Measurements from ENCODE around the gene RANBP17.

RANBP17 gene

DNA sequence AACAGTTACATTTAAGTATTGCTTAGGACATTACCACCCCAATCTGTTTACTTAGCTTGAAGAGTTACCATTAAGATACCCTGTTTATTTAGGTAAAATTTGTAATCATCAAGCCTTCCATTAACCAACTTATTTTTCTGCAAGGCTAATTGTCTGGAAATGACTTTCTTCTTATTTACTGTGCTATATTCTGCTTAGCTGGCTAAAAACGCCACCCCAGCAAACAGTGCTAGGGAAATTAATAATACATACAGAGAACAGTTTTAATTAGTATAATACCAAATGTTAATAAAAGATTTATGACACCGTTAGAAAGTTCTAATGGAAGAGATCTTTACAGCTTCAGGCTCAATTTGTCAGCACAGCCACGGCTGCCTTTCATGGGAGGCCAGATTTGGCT is 461.2 kb downstream of the RANBP17 start:
- no peak for DNase-seq

DNA sequence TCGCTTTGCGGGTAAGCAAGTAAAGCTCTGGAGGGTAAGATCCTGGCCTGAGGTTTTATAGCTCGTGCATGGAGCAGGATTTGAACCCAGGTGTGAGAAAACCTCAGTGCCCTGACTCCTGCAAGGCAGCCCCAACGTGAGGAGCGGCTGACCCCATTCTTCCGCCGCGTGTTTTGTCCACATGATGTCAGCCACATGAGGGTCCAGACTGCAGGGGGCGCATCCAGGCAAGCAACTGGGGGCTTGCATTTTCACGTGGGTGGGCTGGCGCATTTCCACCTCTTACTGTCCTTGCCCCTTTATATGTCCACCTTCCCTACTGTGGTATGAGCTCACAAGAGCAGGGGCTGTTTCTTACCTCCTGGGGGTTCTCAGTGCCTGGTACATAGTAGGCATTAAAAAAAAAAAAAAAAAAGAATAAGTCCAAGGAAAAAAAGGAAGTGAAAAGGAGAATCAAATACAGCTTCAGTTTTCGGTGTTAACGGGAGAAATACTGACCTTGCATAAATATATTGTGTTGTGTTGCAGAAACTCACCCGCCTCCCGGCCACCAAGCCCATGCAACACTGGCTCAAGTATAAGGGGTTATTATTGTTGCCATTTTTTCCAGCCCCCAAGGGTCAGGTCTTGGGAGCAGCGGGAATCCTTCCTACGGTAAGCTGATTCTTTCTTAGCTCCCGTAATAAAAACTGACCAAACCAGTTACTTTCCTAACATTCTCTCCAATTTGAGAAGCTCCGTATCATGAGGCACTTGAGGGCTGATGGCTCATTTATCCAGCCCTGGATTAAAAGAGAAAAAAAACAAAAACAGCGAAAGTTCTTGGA is 462.2 kb downstream of the RANBP17 start:
- no peak for DNase-seq

DNA sequence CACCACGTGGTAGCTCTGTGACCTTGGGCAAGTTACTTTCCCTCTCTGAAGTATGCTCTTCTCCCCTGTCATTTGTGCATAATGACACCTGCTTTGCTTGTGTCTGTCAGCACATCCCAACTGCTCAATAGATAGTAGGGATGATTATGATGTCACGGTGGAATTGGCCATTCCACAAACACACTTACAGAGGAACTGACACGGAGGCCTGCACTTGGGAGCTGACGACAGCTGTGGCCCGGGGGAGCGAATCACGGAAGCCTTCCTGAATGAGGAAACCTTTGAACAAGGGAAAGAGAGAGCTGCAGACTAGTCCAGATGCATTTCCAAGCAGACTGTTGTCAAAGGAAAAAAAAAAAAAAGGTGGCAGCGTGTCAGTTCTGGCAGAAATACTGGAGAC is 468.2 kb downstream of the RANBP17 start:
- DNase-seq, result no peak

DNA sequence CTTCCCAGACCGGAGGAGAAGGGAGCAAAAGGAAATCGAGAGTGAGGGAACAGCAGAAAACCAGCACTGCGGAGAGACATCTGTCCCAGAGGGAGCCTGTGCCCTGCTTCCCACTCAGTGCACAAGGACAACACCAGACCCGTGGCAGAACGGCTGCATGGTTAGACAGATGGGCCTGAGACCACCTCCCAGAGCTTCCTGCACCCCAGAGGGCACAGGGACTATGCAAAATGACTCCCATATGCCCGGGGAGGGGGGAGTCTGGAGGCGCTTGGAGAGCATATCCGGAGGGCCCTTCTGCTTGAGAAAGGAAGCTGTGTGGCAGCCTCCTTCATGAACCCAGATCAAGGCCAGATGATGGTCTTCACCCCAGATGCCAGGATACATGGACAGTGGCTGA is 473.8 kb downstream of the RANBP17 start:
- DNase-seq, result no peak

DNA sequence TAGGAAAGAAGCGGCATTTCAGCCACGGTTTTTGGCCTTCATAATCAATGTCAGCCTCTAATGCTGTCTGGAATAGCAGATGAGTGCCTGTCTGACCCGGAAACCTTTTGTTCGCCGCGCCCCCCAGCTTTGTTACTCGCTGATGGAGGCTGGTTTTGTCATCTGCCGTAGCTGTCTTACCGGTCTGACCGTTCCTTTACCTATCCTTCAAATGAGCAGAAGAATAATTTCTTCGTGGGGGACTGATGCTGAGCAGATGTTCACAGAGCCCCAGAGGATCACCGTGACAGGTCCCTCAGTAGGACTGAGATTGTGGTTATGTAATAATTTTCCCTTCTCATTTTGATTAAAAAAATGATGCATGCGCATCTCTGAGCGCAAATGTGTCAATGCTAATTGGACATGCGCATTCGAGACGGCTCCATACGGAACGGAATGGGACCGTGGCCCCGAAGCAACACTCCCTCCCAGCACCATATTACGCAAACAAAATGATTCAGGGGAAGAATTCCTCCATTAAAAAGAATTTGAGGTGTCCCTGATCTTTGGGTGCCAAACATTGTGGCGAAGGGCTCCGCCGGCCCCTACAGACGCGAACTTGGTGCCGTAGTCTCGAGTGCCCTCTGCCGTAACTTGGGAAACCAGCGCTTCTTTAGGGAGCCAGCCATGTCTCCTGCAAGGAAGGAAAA is 474.8 kb downstream of the RANBP17 start:
- DNase-seq, result peak; percentile 42

DNA sequence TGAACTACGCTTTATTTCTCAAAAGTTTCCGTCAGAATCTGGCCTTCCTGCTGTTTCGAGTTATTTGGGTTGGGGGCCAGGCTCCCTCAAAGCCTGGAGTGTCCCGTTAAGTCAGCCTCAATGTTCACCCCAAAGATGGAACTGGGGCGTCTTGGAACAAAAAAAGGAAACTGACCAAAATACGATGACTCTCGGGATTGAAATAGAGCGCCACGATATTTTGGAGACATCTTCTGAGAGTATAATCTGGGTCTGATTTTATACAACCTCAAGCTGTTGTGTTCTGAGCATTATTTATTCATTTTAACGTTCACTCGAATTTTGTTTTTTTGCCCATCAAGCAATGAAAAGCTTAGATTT is 475.4 kb downstream of the RANBP17 start:
- DNase-seq, result no peak

DNA sequence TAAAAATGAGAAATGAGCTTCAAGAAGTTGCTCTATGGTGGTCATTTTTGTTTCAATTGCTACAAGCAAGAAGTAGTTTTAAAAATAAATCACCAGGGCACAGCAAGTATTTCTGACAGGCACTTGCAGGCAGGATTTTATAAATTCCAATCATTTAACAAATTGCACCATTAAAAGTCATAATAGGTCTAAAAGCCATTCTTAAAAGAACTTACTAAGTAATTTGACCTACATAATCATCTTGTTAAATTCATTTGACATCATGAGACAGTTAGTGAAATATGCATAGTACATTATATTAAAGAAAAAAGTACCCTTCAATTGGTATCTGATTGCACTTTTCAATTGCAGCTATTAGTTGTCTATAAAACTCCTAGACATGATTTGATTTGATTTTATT is 478.2 kb downstream of the RANBP17 start:
- no peak for DNase-seq

DNA sequence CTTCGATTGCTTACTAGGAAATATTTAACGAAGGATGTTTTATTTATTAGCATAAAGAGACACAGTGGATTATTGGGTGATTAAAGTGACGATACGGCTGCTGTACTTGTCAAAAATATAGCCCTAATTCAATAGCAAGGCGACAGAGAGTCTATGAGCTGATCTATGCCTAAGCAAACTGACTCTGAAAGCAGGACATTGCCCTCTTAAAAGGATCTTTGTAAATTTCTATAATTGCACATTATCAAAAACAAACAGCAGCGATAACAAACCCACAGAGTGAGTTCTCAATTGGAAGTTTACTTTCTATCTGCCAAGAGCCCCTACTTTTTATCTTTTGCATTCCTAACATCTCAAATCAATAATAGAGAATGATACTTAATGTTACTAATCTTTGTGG is 478.7 kb downstream of the RANBP17 start:
- no peak for DNase-seq

DNA sequence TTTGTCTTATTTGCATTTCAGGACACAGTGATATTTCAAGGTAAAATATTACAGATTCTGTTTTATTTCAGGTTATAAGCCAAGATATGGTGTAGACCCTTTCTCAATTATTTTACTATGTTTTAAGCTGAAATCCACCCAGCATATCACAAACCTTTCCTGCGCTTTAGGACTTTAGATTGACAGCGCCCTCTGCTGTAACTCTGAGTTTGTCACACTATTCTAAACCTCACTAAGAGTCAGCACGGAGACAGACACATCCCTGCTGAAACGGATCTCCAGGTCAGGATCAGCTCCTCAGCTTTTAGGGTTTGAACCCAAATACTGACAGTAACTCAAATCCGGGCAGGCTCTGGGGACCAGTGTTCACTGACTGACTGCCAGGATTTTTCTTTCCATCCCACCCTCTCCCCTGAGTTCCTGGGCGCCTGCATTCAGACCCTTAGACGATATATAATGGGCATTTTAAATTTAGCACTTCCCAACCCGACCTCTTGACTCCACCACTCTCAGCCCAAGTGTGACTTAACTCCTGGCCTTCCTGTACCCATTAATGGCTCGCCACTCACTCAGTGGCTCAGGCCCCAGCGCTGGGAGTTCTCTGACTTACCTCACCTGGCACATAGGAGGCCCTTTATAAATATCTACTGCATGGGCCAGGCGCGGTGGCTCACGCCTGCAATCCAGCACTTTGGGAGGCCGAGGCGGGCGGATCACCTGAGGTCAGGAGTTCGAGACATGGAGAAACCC is 480.7 kb downstream of the RANBP17 start:
- DNase-seq, result no peak

DNA sequence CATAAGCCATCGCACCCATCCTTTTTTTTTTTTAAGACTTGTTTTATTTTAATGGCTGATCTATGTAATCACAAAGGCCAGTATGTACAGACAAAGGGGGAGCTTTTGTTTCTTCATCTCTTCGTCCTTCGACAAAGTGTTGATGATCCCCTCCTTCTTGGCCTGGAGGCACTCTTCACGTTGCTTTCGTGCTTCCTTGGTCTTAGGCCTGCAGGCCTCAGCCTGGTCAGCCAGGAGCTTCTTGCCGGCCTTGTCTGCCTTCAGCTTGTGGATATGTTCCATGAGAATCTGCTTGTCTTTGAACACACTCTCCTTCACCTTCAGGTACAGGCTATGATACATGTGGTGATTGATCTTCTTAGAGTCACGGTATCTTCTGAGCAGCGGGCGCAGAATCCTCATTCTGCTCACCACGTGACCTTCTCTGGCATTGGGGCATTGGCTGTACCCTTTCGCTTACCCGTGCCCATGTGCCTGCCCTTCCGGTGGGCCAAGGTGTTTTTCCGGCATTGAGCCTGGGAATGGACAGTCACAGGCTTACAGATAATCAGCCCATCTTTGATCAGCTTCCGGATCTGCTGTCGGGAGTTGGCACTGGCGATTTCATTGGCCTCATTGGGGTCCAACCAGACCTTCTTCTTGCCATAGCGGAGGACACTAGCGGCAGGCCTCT is 483.3 kb downstream of the RANBP17 start:
- no peak for DNase-seq
